Endothelial cell of umbilical vein (primary cell): ENCODE data around the gene REM2. TPM values are rescaled to one million over a fixed set of nuclear protein-coding genes. Genes with fewer than 3 reads are reported as not detected.

ENCODE experiments used
- BruUV-seq: library from RNA; stranded (reverse); fragments of 400-500 nt; replicated peaks from 2 replicates; lab custom pipeline; 2021; lab: Mats Ljungman, UMichigan
- CTCF ChIA-PET: fragments of 300-600, 350-600 bp; sonication (Branson Sonifier 250); formaldehyde crosslinking; loops from one replicate; lab custom pipeline; 2021; ENCODE audit warnings: antibody characterized with exemption, inconsistent platforms; lab: Charles Lee
- POLR2A ChIA-PET: fragments of 300-600, 350-600 bp; sonication (Branson Sonifier 250); formaldehyde crosslinking; loops from one replicate; lab custom pipeline; 2021; ENCODE audit warnings: antibody characterized with exemption, inconsistent platforms; lab: Charles Lee
- DNase-seq: peaks from one replicate; pipeline ENCODE4 v3.0.0-alpha.2; 2011; ENCODE audit warnings: low read depth, low spot score
- FAIRE-seq: peaks from 2 replicates; lab custom pipeline; 2011; peaks lifted over from hg19 to GRCh38; lab: Jason Lieb, UNC
- H2AFZ ChIP-seq: 2 replicates; pipeline ENCODE4 v1.6.0; 2012; ENCODE audit warnings: low read depth, low read length, control low read depth, inconsistent platforms
- H3K27ac ChIP-seq: 2 replicates; pipeline ENCODE4 v1.5.1; 2011; ENCODE audit warnings: low read depth, mild to moderate bottlenecking, control low read depth, low read length, moderate library complexity; ENCODE audit not compliant: insufficient read depth
- H3K27me3 ChIP-seq, 2 experiments: 2 replicates each; pipeline versions ENCODE4 v1.6.0 to v1.6.1; 2011; ENCODE audit warnings: low read length in 2 of 2, mixed read lengths in 1 of 2; ENCODE audit not compliant: control insufficient read depth in 2 of 2, insufficient read depth in 2 of 2
- H3K36me3 ChIP-seq, 2 experiments: 2 replicates in 1 of 2; 3 replicates in 1 of 2; pipeline ENCODE4 v1.5.1; 2011; ENCODE audit warnings: low read length in 2 of 2, mild to moderate bottlenecking in 1 of 2, moderate library complexity in 1 of 2; ENCODE audit not compliant: control insufficient read depth in 2 of 2, insufficient read depth in 2 of 2; ENCODE audit errors: extremely low read depth in 1 of 2
- H3K4me1 ChIP-seq: 3 replicates; pipeline ENCODE4 v1.5.1; 2011; ENCODE audit warnings: mild to moderate bottlenecking, low read length; ENCODE audit not compliant: control insufficient read depth, insufficient read depth; ENCODE audit errors: extremely low read depth
- H3K4me2 ChIP-seq: 2 replicates; pipeline ENCODE4 v1.6.1; 2011; ENCODE audit warnings: low read length, control low read depth, mixed read lengths; ENCODE audit not compliant: insufficient read depth
- H3K4me3 ChIP-seq, 3 experiments: fragments of 200-600 bp in 1 of 3; sonication (generic), shearing (Covaris generic) in 1 of 3; replicated peaks in 1 of 3; 2 replicates each; pipeline ENCODE4 v1.5.1; 2011 to 2016; ENCODE audit warnings: control low read depth in 3 of 3, low read length in 3 of 3, mild to moderate bottlenecking in 2 of 3, inconsistent platforms in 1 of 3, low read depth in 1 of 3, moderate library complexity in 1 of 3; ENCODE audit not compliant: insufficient read depth in 1 of 3
- H3K79me2 ChIP-seq: 2 replicates; pipeline ENCODE4 v1.6.0; 2012; ENCODE audit warnings: low read length, inconsistent platforms; ENCODE audit not compliant: control insufficient read depth, insufficient read depth
- H3K9ac ChIP-seq: replicated peaks from 2 replicates; pipeline ENCODE3; 2011; ENCODE audit warnings: low read length, control low read depth; ENCODE audit not compliant: insufficient read depth; ENCODE audit errors: extremely low read depth
- H3K9me1 ChIP-seq: replicated peaks from 3 replicates; pipeline ENCODE4 v1.6.0; 2011; ENCODE audit warnings: mild to moderate bottlenecking, low read length; ENCODE audit not compliant: control insufficient read depth, insufficient read depth; ENCODE audit errors: extremely low read depth
- H3K9me3 ChIP-seq: replicated peaks from 2 replicates; pipeline ENCODE4 v1.5.1; 2012; ENCODE audit warnings: low read length, inconsistent platforms; ENCODE audit not compliant: control insufficient read depth, insufficient read depth
- H4K20me1 ChIP-seq: replicated peaks from 2 replicates; pipeline ENCODE3; 2011; ENCODE audit warnings: mild to moderate bottlenecking, low read length; ENCODE audit not compliant: control insufficient read depth, insufficient read depth; ENCODE audit errors: extremely low read depth
- EZH2 ChIP-seq: IDR thresholded peaks from 2 replicates; pipeline ENCODE4 v1.6.1; 2012; ENCODE audit warnings: borderline replicate concordance, low read depth, mild to moderate bottlenecking, moderate library complexity, low read length, inconsistent platforms; ENCODE audit not compliant: severe bottlenecking
- FOS ChIP-seq: IDR thresholded peaks from 2 replicates; pipeline ENCODE4 v1.6.1; 2011; ENCODE audit warnings: mild to moderate bottlenecking, low read length, moderate library complexity, borderline replicate concordance; ENCODE audit not compliant: insufficient read depth
- GATA2 ChIP-seq: IDR thresholded peaks from 2 replicates; pipeline ENCODE4 v1.7.0; 2011; ENCODE audit warnings: low read depth, mild to moderate bottlenecking, moderate library complexity, mixed read lengths, low read length; ENCODE audit not compliant: insufficient read length, insufficient read depth
- MYC ChIP-seq: IDR thresholded peaks from one replicate; pipeline ENCODE4 v1.6.1; 2011; ENCODE audit warnings: mild to moderate bottlenecking, low read depth, low read length
- POLR2A ChIP-seq: IDR thresholded peaks from 2 replicates; pipeline ENCODE4 v1.6.1; 2012; ENCODE audit warnings: low read depth, mild to moderate bottlenecking, control low read depth, low read length
- dilution Hi-C: fragments of 300-500 bp; cut with MboI; formaldehyde crosslinking; loops from one replicate; pipeline ENCODE4 v1.15.0; 2019; ENCODE audit warnings: low sequenced_read_pairs; ENCODE audit not compliant: extremely low pct_ligation_motif_present
- intact Hi-C: fragments of 100-400 bp; cut with micrococcal nuclease; formaldehyde crosslinking; loops from one replicate; pipeline ENCODE4 v1.10.0; 2022
- polyA plus RNA-seq, 4 experiments: library from polyadenylated mRNA; depleted of rRNA in 3 of 4; stranded (reverse) in 3 of 4; unstranded in 1 of 4; fragments of >200 nt; gene quantifications; 2 replicates each; pipeline versions ENCODE4 v1.2.1 to v1.2.3, GENCODE V29; 2011 to 2012; ENCODE audit warnings: missing spikeins in 1 of 4
- total RNA-seq: library from RNA; stranded (reverse); gene quantifications from 2 replicates; pipeline ENCODE4 v1.2.3, GENCODE V29; 2021
- TF ChIP-seq, protein P1 (sequence below): IDR thresholded peaks from 2 replicates; pipeline ENCODE4 v1.6.1; 2011; ENCODE audit not compliant: insufficient read depth, insufficient read length
- TF ChIP-seq, protein P2 (sequence below), 2 donors: IDR thresholded peaks; 1 replicate in 1 of 2; 2 replicates in 1 of 2; pipeline ENCODE4 v1.5.1; 2011; ENCODE audit warnings: low read length in 2 of 2, mild to moderate bottlenecking in 2 of 2, moderate library complexity in 2 of 2, control low read depth in 1 of 2, inconsistent platforms in 1 of 2, low read depth in 1 of 2; ENCODE audit not compliant: insufficient read depth in 1 of 2; ENCODE audit errors: extremely low read depth in 1 of 2

The REM2 gene
- total and polyA plus RNA-seq, 2 donors (not counting 3 experiments of a cell fraction or from before 2014, with no cell fraction given) = 0.33 TPM; not detected in 1

GRCh38 chr14:22875748-22876319 lies 7.2 kb upstream of the REM2 start:
- DNase-seq = no peak
- Histone ChIP-seq H3K79me2 (peaks cover 15% of the 10 kb centered on the region), H2AFZ (no peak overlapping the region), H3K27ac (no peak overlapping the region), H3K27me3 (no peaks in the 10 kb centered on the region), H3K9ac (no peak overlapping the region), H4K20me1 (no peaks in the 10 kb centered on the region), H3K4me3 (no peak overlapping the region), H3K4me1 (peaks cover 12% of the 10 kb centered on the region), H3K9me1 (no peaks in the 10 kb centered on the region), H3K9me3 (no peaks in the 10 kb centered on the region), H3K4me2 (no peak overlapping the region), H3K36me3 (peaks cover 13 to 45% of the 10 kb centered on the region in 2 experiments)
- FAIRE-seq = no peak
- CTCF ChIA-PET = interaction anchor here (1.0 kb wide), 1 partner anchor 305 kb away, joined by 3 read pairs; no protein-coding TSS in a partner anchor
- POLR2A ChIA-PET = no interaction called here
- TF ChIP-seq POLR2A (no peak), FOS (no peak), MYC (no peak), EZH2 (no peak), GATA2 (no peak)
- TF ChIP-seq, protein P1, sequence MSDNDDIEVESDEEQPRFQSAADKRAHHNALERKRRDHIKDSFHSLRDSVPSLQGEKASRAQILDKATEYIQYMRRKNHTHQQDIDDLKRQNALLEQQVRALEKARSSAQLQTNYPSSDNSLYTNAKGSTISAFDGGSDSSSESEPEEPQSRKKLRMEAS = no peak
- dilution Hi-C loops = no loop called here
- BruUV-seq = no TSS peak
- intact Hi-C loops = no loop called here

- CTCF ChIA-PET = no interaction called here
- DNase-seq (no peak), FAIRE-seq (no peak)
- peaks cover 6% of the 10 kb centered on the region for H3K4me1 ChIP-seq
- dilution Hi-C loops (no loop called here), intact Hi-C loops (no loop called here)
- no TSS peak for BruUV-seq
- peaks cover 14% of the 10 kb centered on the region for H3K79me2 ChIP-seq
- H2AFZ ChIP-seq = no peak overlapping the region
- no peak overlapping the region for H3K27ac ChIP-seq
- H3K27me3 ChIP-seq = no peaks in the 10 kb centered on the region
- H4K20me1 ChIP-seq = no peaks in the 10 kb centered on the region
- no peak overlapping the region for H3K9ac ChIP-seq
- no peak overlapping the region for H3K4me3 ChIP-seq
- TF ChIP-seq, protein P2, sequence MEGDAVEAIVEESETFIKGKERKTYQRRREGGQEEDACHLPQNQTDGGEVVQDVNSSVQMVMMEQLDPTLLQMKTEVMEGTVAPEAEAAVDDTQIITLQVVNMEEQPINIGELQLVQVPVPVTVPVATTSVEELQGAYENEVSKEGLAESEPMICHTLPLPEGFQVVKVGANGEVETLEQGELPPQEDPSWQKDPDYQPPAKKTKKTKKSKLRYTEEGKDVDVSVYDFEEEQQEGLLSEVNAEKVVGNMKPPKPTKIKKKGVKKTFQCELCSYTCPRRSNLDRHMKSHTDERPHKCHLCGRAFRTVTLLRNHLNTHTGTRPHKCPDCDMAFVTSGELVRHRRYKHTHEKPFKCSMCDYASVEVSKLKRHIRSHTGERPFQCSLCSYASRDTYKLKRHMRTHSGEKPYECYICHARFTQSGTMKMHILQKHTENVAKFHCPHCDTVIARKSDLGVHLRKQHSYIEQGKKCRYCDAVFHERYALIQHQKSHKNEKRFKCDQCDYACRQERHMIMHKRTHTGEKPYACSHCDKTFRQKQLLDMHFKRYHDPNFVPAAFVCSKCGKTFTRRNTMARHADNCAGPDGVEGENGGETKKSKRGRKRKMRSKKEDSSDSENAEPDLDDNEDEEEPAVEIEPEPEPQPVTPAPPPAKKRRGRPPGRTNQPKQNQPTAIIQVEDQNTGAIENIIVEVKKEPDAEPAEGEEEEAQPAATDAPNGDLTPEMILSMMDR (IDR thresholded peaks at IDR 0.05; ENCODE audit: extremely low read depth in 1 of 2, insufficient read depth in 1 of 2, low read depth in 1 of 2, low read length in 2 of 2) = no peak
- TF ChIP-seq EZH2 (no peak), POLR2A (no peak), FOS (no peak)
- no peak overlapping the region for H3K4me2 ChIP-seq
- H3K9me3 ChIP-seq = no peaks in the 10 kb centered on the region
- no peaks in the 10 kb centered on the region for H3K9me1 ChIP-seq
- peaks cover 13 to 45% of the 10 kb centered on the region in 2 experiments for H3K36me3 ChIP-seq
- POLR2A ChIA-PET = no interaction called here
These were observed 6.0 kb upstream of the REM2 start for GRCh38 chr14:22877000-22877501.
